DMS53 (cell line): ENCODE measurements around the gene QSOX2.

ENCODE experiments used
- DNase-seq: peaks from one replicate; lab custom pipeline; 2025; lab: John Stamatoyannopoulos, UW

Gene QSOX2

GRCh38 chr9:136222166-136222905 is 23.3 kb downstream of the QSOX2 start:
- no peak for DNase-seq

GRCh38 chr9:136220017-136220729 is 25.4 kb downstream of the QSOX2 start:
- DNase-seq = no peak

- DNase-seq = no peak
Measured at GRCh38 chr9:136219276-136219675, 26.3 kb downstream of the QSOX2 start.

GRCh38 chr9:136218673-136219072 is 26.9 kb downstream of the QSOX2 start:
- no peak for DNase-seq

- DNase-seq = no peak
Measured at GRCh38 chr9:136218271-136218670, 27.3 kb downstream of the QSOX2 start.

GRCh38 chr9:136216541-136217244 is 28.9 kb downstream of the QSOX2 start:
- DNase-seq = no peak

- DNase-seq = no peak
Measured at GRCh38 chr9:136213733-136214132, 31.9 kb downstream of the QSOX2 start.

GRCh38 chr9:136212345-136212950 is 33.2 kb downstream of the QSOX2 start:
- DNase-seq = no peak

- DNase-seq = no peak
Measured at GRCh38 chr9:136211441-136212344, 33.9 kb downstream of the QSOX2 start.

GRCh38 chr9:136211006-136211405 is 34.6 kb downstream of the QSOX2 start:
- DNase-seq = no peak

- no peak for DNase-seq
Measured at GRCh38 chr9:136210276-136210675, 35.3 kb downstream of the QSOX2 start.

- DNase-seq = no peak
Measured at GRCh38 chr9:136209786-136210185, 35.8 kb downstream of the QSOX2 start.

GRCh38 chr9:136209232-136209631 is 36.4 kb downstream of the QSOX2 start:
- no peak for DNase-seq

GRCh38 chr9:136208675-136209074 is 36.9 kb downstream of the QSOX2 start:
- no peak for DNase-seq

GRCh38 chr9:136207616-136208015 is 38.0 kb downstream of the QSOX2 start:
- no peak for DNase-seq

GRCh38 chr9:136206602-136207275 is 38.9 kb downstream of the QSOX2 start:
- DNase-seq = no peak

GRCh38 chr9:136205707-136205992 is 40.0 kb downstream of the QSOX2 start:
- no peak for DNase-seq

- DNase-seq = peak; percentile 44
Measured at GRCh38 chr9:136204838-136205706, 40.5 kb downstream of the QSOX2 start, which contains the start of gene LHX3. TSS of gene LHX3 (minus strand) at chr9:136205128. CDS start at chr9:136205012, 116 bp downstream.

- peak; percentile 45 for DNase-seq
Measured at GRCh38 chr9:136204145-136204805, 41.3 kb downstream of the QSOX2 start.
